NCI-H2171 treated with DMSO at 0.1 percent for 48 hours (cell line): ENCODE measurements around the gene CYFIP1.
A peak's percentile ranks its signal among the peaks of the same experiment; 100 is the strongest.
"Not testable (repeated sequence)": the region's sequence is repeated elsewhere in the genome, so short reads cannot be mapped to it uniquely, and the experiment has no call there.

Source experiments
- DNase-seq: peaks from one replicate; lab custom pipeline; 2025; lab: John Stamatoyannopoulos, UW

Gene CYFIP1

GRCh38 chr15:22980189-22981050 is at the start of gene CYFIP1:
TSS of gene CYFIP1 (minus strand) at chr15:22980368. CDS start at chr15:22947285, 33,083 bp downstream.
- DNase-seq = peak; percentile 46

GRCh38 chr15:23026218-23026617 is 46.0 kb upstream of the CYFIP1 start:
- no peak for DNase-seq

- no peak for DNase-seq
Observed at GRCh38 chr15:23022156-23022555, 42.0 kb upstream of the CYFIP1 start.

- DNase-seq = no peak
Observed at GRCh38 chr15:23014394-23015000, 34.3 kb upstream of the CYFIP1 start.

- no peak for DNase-seq
Observed at GRCh38 chr15:23013681-23014080, 33.5 kb upstream of the CYFIP1 start.

GRCh38 chr15:23012616-23013015 is 32.4 kb upstream of the CYFIP1 start:
- not testable (repeated sequence) for DNase-seq

GRCh38 chr15:23003736-23004135 is 23.6 kb upstream of the CYFIP1 start:
- DNase-seq = no peak

- no peak for DNase-seq
Observed at GRCh38 chr15:23002920-23003319, 22.8 kb upstream of the CYFIP1 start.

GRCh38 chr15:22995795-22996194 is 15.6 kb upstream of the CYFIP1 start:
- no peak for DNase-seq

- DNase-seq = no peak
Observed at GRCh38 chr15:22992024-22992326, 11.8 kb upstream of the CYFIP1 start.

- DNase-seq = no peak
Observed at GRCh38 chr15:22989576-22990477, 9.7 kb upstream of the CYFIP1 start.

GRCh38 chr15:22988811-22989210 is 8.6 kb upstream of the CYFIP1 start:
- DNase-seq = no peak

GRCh38 chr15:22981931-22982330 is 1.8 kb upstream of the CYFIP1 start:
- DNase-seq = not testable (repeated sequence)

GRCh38 chr15:22981051-22981840 is 1.1 kb upstream of the CYFIP1 start:
- DNase-seq = no peak

GRCh38 chr15:22979238-22980188 is 655 bp downstream of the CYFIP1 start:
- DNase-seq = peak; percentile 47

GRCh38 chr15:22978691-22979237 is 1.4 kb downstream of the CYFIP1 start:
- no peak for DNase-seq

GRCh38 chr15:22974745-22975144 is 5.4 kb downstream of the CYFIP1 start:
- no peak for DNase-seq

GRCh38 chr15:22973987-22974386 is 6.2 kb downstream of the CYFIP1 start:
- DNase-seq = no peak

- no peak for DNase-seq
Observed at GRCh38 chr15:22973286-22973685, 6.9 kb downstream of the CYFIP1 start.

GRCh38 chr15:22969489-22969888 is 10.7 kb downstream of the CYFIP1 start:
- no peak for DNase-seq
